ENCODE results near the gene CPSF3.

The CPSF3 gene

GRCh38 chr2:9416962-9417316, 6.5 kb upstream of the CPSF3 start:
- no peak for TF ChIP-seq CTCF (conservative IDR thresholded peaks at IDR 0.05)
- no peak overlapping the region for H3K27ac ChIP-seq

DNA sequence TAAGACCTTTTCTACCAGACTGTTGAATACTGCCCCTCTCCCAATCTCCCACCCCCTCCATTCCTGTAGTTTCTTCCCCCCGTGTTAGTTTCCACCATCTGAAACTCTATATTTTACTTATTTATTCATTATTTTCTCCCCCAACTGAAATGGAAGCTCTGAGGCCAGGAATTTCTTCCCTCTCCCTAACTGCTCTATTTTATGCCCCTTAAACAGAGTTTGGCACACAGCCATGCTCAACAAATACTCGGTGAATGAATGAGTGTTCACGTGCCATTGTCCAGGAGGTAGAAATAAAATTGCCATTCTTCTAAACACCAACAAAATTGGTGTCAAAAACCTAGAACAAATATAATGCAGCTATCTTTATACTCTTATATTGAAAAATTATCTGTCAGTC, 5.7 kb upstream of the CPSF3 start:
- TF ChIP-seq ZFX (IDR thresholded peaks at IDR 0.05) (no peak), CTCF (conservative IDR thresholded peaks at IDR 0.05) (no peak)
- H3K27ac ChIP-seq = no peak overlapping the region

DNA sequence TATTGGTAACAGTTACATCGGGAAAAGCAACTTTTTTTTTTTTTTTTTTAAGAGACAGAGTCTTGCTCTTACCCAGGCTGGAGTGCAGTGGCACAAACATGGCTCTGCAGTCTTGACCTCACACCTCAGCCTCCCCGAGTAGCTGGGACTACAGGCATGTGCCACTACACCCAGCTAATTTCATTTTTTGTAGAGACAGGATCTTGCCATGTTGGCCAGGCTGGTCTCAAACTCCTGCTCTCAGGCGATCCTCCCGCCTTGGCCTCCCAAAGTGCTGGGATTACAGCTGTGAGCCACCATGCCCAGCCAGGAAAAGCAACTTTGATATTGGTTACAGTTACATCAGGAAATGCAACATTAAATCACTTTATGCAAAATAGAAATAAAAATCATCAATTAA, 4.7 kb upstream of the CPSF3 start:
- TF ChIP-seq CTCF (conservative IDR thresholded peaks at IDR 0.05) = no peak
- no peak for TF ChIP-seq ZFX (IDR thresholded peaks at IDR 0.05)

DNA sequence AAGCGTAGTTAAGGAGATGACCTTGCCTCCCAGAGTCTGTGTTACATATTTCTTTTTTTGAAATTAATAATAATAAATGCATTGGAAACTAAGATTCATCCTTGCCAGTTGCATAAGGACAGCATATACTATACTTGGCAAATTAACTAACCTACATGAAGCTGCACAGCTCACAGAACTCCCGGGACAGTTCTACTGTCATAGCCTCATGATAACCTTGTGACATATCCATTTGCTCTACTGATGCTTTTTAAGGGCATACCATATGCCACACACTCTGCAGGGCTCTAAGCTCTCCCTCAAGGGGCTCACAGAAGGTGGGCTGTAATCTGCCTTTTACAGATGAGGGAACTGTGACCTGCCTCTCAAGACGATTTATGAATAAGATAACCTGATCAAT, 3.9 kb upstream of the CPSF3 start:
- TF ChIP-seq ZFX (IDR thresholded peaks at IDR 0.05) (no peak), CTCF (conservative IDR thresholded peaks at IDR 0.05) (no peak)
- H3K27ac ChIP-seq = no peak overlapping the region

More for the DNA sequence above, 4.7 kb upstream of the CPSF3 start:
- no peak overlapping the region for H3K27ac ChIP-seq

DNA sequence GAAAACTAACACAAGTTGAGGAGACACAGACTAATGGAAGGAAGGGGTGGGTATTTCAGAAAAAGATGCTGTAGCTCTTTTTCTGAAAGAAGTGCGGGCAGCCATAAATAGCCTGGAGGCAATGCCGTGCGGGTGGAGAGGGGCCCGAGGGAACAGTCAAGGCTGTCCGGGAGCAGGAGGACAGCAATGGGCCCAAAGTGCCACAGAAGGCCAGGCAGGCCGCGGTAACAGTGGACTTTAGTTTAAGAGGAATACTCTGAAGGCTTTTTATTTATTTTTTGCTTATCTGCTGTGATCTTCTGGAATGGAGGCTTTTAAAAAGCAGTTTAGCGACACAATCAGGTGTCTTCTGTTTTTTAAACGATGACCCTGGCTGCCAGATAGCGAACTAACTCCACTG, 3.0 kb upstream of the CPSF3 start:
- TF ChIP-seq CTCF (conservative IDR thresholded peaks at IDR 0.05) (no peak), ZFX (IDR thresholded peaks at IDR 0.05) (no peak)
- H3K27ac ChIP-seq = no peak overlapping the region

- peak overlapping the region; percentile 87 for H3K27ac ChIP-seq
Observed at GRCh38 chr2:9422321-9423099, 944 bp upstream of the CPSF3 start.

GRCh38 chr2:9423922-9424272, 443 bp downstream of the CPSF3 start:
- no peak for TF ChIP-seq ZFX (IDR thresholded peaks at IDR 0.05)
- no peak for TF ChIP-seq CTCF (conservative IDR thresholded peaks at IDR 0.05)
- H3K27ac ChIP-seq = peak overlapping the region; percentile 87

More at GRCh38 chr2:9422321-9423099, 944 bp upstream of the CPSF3 start:
- TF ChIP-seq CTCF (conservative IDR thresholded peaks at IDR 0.05) = no peak
- no peak for TF ChIP-seq ZFX (IDR thresholded peaks at IDR 0.05)
